Duodenal mucosa (tissue), 2 donors: ENCODE measurements around the gene MRPL55.

ENCODE experiments used
- H3K27ac ChIP-seq: one replicate; pipeline ENCODE4 v1.7.0; 2013; ENCODE audit warnings: low read depth, low read length
- H3K27me3 ChIP-seq, 2 donors: one replicate each; pipeline ENCODE4 v1.7.0; 2013; ENCODE audit warnings: low read length in 2 of 2, control low read depth in 1 of 2; ENCODE audit not compliant: insufficient read depth in 2 of 2, control insufficient read depth in 1 of 2
- H3K36me3 ChIP-seq, 2 donors: one replicate each; pipeline ENCODE4 v1.7.0; 2013; ENCODE audit warnings: low read length in 2 of 2, control low read depth in 1 of 2; ENCODE audit not compliant: insufficient read depth in 2 of 2, control insufficient read depth in 1 of 2
- H3K4me1 ChIP-seq, 2 donors: one replicate each; pipeline ENCODE4 v1.7.0; 2013; ENCODE audit warnings: low read length in 2 of 2, control low read depth in 1 of 2; ENCODE audit not compliant: insufficient read depth in 2 of 2, control insufficient read depth in 1 of 2
- H3K4me3 ChIP-seq, 2 donors: one replicate each; pipeline ENCODE4 v1.7.0; 2013; ENCODE audit warnings: low read length in 2 of 2, low read depth in 1 of 2
- H3K9ac ChIP-seq, 2 donors: one replicate each; pipeline ENCODE4 v1.7.0; 2013; ENCODE audit warnings: low read length in 2 of 2, low read depth in 1 of 2
- H3K9me3 ChIP-seq, 2 donors: one replicate each; pipeline ENCODE4 v1.7.0; 2013; ENCODE audit warnings: low read length in 2 of 2, control low read depth in 1 of 2; ENCODE audit not compliant: control insufficient read depth in 1 of 2

Gene MRPL55

GRCh38 chr1:228070851-228071250 is 38.2 kb downstream of the MRPL55 start:
- H3K9me3 ChIP-seq: no peaks in the 10 kb centered on the region
- H3K27me3 ChIP-seq: peaks cover 11 to 29% of the 10 kb centered on the region in 2 donors
- H3K9ac ChIP-seq: no peak overlapping the region
- no peaks in the 10 kb centered on the region for H3K36me3 ChIP-seq
- no peak overlapping the region for H3K4me3 ChIP-seq
- no peaks in the 10 kb centered on the region for H3K4me1 ChIP-seq
- no peak overlapping the region for H3K27ac ChIP-seq

GRCh38 chr1:228070173-228070572 is 38.9 kb downstream of the MRPL55 start:
- Histone ChIP-seq H3K4me3 (no peak overlapping the region), H3K9ac (no peak overlapping the region), H3K4me1 (no peaks in the 10 kb centered on the region), H3K36me3 (no peaks in the 10 kb centered on the region), H3K27me3 (peaks cover 11 to 31% of the 10 kb centered on the region in 2 donors), H3K9me3 (no peaks in the 10 kb centered on the region), H3K27ac (no peak overlapping the region)

- H3K27me3 ChIP-seq: peaks cover 11 to 36% of the 10 kb centered on the region in 2 donors
These were observed 40.7 kb downstream of the MRPL55 start for GRCh38 chr1:228068359-228068758.

GRCh38 chr1:228066891-228067654 is 42.0 kb downstream of the MRPL55 start:
- Histone ChIP-seq H3K27me3 (peaks cover 8 to 31% of the 10 kb centered on the region in 2 donors), H3K4me3 (no peak overlapping the region), H3K36me3 (no peaks in the 10 kb centered on the region), H3K4me1 (no peaks in the 10 kb centered on the region), H3K9me3 (no peaks in the 10 kb centered on the region), H3K27ac (no peak overlapping the region), H3K9ac (no peak overlapping the region)

More at GRCh38 chr1:228068359-228068758, 40.7 kb downstream of the MRPL55 start:
- Histone ChIP-seq H3K9me3 (no peaks in the 10 kb centered on the region), H3K9ac (no peak overlapping the region), H3K4me1 (no peaks in the 10 kb centered on the region), H3K36me3 (no peaks in the 10 kb centered on the region), H3K4me3 (no peak overlapping the region), H3K27ac (no peak overlapping the region)

- H3K36me3 ChIP-seq: no peaks in the 10 kb centered on the region
- H3K4me1 ChIP-seq: no peaks in the 10 kb centered on the region
- no peak overlapping the region for H3K27ac ChIP-seq
- no peak overlapping the region for H3K9ac ChIP-seq
- H3K27me3 ChIP-seq: peaks cover 12 to 37% of the 10 kb centered on the region in 2 donors
- no peaks in the 10 kb centered on the region for H3K9me3 ChIP-seq
- no peak overlapping the region for H3K4me3 ChIP-seq
These were observed 42.7 kb downstream of the MRPL55 start for GRCh38 chr1:228066416-228066815.

GRCh38 chr1:228065543-228066347 is 43.4 kb downstream of the MRPL55 start:
- Histone ChIP-seq H3K9me3 (no peaks in the 10 kb centered on the region), H3K4me3 (no peak overlapping the region), H3K27me3 (peaks cover 19 to 44% of the 10 kb centered on the region in 2 donors), H3K36me3 (no peaks in the 10 kb centered on the region), H3K27ac (no peak overlapping the region), H3K9ac (no peak overlapping the region), H3K4me1 (peaks cover 0 to under 1% of the 10 kb centered on the region in 2 donors)

- Histone ChIP-seq H3K36me3 (no peaks in the 10 kb centered on the region), H3K9ac (no peak overlapping the region), H3K9me3 (no peaks in the 10 kb centered on the region), H3K27me3 (peaks cover 27 to 52% of the 10 kb centered on the region in 2 donors), H3K4me3 (no peak overlapping the region), H3K27ac (no peak overlapping the region), H3K4me1 (peaks cover 7% of the 10 kb centered on the region in 2 donors)
These were observed 44.2 kb downstream of the MRPL55 start for GRCh38 chr1:228064741-228065542.

- Histone ChIP-seq H3K4me3 (no peak overlapping the region), H3K27ac (no peak overlapping the region), H3K9me3 (no peaks in the 10 kb centered on the region), H3K36me3 (no peaks in the 10 kb centered on the region), H3K27me3 (peaks cover 29 to 52% of the 10 kb centered on the region in 2 donors), H3K9ac (no peak overlapping the region), H3K4me1 (peaks cover 7 to 10% of the 10 kb centered on the region in 2 donors)
These were observed 44.8 kb downstream of the MRPL55 start for GRCh38 chr1:228064296-228064695.

GRCh38 chr1:228063251-228064191 is 45.6 kb downstream of the MRPL55 start:
- no peak overlapping the region for H3K27ac ChIP-seq
- H3K27me3 ChIP-seq: peaks cover 36 to 57% of the 10 kb centered on the region in 2 donors
- H3K9ac ChIP-seq: no peak overlapping the region

More at GRCh38 chr1:228063251-228064191, 45.6 kb downstream of the MRPL55 start:
- Histone ChIP-seq H3K36me3 (no peaks in the 10 kb centered on the region), H3K4me1 (peaks cover 7 to 10% of the 10 kb centered on the region in 2 donors), H3K9me3 (no peaks in the 10 kb centered on the region), H3K4me3 (no peak overlapping the region)
